GM12864 (cell line): ENCODE results near the gene TRIM7.
"Not testable (repeated sequence)": the region's sequence is repeated elsewhere in the genome, so short reads cannot be mapped to it uniquely, and the experiment has no call there.

Experiments
- DNase-seq: peaks from one replicate; pipeline ENCODE4 v3.0.0-alpha.2; 2011; ENCODE audit warnings: low read depth
- H3K4me3 ChIP-seq: 2 replicates; pipeline ENCODE4 v1.5.1; 2011; ENCODE audit warnings: mild to moderate bottlenecking, low read depth, low read length, control low read depth
- TF ChIP-seq, protein P1 (sequence below): IDR thresholded peaks from 2 replicates; pipeline ENCODE4 v1.5.1; 2011; ENCODE audit warnings: low read depth, mild to moderate bottlenecking, moderate library complexity, low read length, control low read depth, inconsistent platforms; ENCODE audit errors: missing control alignments

Gene TRIM7

DNA sequence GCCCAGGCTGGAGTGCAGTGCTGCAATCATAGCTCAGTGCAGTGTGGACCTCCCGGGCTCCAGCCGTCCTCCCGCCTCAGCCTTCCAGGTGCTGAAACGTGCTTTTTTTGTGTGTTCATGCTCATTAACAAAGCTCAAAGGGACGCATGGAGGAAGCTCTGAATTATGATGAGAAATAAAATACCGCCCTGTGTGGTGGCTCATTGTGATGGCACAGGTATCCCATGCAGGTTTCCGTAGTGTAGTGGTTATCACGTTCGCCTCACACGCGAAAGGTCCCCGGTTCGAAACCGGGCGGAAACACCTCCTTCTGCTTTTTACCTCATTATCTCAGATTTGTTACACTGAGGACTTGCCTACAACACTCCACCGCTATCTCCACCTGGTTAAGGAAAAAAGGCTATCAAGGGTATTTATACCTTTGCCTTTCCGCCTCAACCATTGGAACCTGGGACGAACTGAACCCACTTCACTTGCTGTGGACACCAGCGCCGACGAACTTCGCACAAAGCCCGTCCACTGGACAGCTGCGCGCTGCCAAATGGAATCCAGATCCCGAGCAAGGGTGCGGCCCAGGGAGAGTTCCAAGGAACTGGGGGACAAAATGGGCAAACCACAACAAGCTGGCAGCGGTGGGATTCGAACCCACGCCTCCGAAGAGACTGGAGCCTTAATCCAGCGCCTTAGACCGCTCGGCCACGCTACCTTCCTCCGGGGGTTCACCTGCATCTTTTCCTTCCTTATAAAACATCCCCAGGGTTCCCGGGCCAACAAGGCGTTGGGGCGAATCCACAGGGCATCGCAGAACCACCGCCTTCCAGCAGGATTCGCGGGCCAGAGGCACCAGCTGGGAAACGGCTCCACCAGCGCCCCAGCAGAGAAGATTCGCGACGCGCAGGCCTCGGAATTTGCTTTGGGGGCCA, 31.3 kb downstream of the TRIM7 start:
- H3K4me3 ChIP-seq, result peak overlapping the region; percentile 51
- no peak for DNase-seq

DNA sequence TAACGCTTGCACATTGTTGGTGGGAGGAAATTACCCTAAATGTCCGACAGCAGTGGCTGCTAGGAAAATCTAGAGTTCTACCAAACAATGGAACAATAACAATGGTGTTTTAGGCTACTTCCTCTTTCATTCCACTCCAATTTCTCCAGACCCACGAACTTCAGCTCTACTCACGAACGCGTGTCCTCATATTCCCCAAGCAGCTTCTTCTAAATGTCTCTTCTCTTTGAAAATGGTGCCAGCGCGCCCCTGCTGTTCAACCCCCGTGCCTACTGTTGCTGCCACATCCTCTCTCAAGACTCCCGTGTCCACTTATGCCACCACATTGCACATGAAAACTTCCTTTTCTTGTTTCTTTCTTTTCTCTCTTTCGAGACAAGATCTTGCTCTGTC, 32.0 kb downstream of the TRIM7 start:
- peak overlapping the region; percentile 51 for H3K4me3 ChIP-seq
- TF ChIP-seq, protein P1, sequence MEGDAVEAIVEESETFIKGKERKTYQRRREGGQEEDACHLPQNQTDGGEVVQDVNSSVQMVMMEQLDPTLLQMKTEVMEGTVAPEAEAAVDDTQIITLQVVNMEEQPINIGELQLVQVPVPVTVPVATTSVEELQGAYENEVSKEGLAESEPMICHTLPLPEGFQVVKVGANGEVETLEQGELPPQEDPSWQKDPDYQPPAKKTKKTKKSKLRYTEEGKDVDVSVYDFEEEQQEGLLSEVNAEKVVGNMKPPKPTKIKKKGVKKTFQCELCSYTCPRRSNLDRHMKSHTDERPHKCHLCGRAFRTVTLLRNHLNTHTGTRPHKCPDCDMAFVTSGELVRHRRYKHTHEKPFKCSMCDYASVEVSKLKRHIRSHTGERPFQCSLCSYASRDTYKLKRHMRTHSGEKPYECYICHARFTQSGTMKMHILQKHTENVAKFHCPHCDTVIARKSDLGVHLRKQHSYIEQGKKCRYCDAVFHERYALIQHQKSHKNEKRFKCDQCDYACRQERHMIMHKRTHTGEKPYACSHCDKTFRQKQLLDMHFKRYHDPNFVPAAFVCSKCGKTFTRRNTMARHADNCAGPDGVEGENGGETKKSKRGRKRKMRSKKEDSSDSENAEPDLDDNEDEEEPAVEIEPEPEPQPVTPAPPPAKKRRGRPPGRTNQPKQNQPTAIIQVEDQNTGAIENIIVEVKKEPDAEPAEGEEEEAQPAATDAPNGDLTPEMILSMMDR, result peak; percentile 54
- DNase-seq, result no peak

More for the DNA sequence above, 31.3 kb downstream of the TRIM7 start:
- TF ChIP-seq, protein P1, result no peak

DNA sequence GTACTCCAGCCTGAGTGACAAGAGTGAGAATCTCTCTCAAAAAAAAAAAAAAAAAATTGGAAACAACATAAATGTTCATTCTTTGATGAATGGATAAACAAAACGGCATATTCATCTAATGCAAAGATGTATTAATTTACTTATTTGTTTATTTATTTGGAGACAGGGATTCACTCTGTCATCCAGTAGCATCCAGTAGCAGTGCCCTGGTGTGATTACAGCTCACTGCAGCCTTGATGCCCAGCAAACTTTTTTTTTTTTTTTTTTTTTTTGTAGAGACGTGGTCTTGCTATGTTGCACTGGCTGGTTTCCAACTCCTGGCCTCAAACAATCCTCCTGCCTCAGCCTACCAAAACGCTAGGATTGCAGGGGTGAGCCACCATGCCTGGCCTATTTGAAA, 33.2 kb downstream of the TRIM7 start:
- DNase-seq, result no peak
- TF ChIP-seq, protein P1, result no peak
- H3K4me3 ChIP-seq, result no peak overlapping the region

DNA sequence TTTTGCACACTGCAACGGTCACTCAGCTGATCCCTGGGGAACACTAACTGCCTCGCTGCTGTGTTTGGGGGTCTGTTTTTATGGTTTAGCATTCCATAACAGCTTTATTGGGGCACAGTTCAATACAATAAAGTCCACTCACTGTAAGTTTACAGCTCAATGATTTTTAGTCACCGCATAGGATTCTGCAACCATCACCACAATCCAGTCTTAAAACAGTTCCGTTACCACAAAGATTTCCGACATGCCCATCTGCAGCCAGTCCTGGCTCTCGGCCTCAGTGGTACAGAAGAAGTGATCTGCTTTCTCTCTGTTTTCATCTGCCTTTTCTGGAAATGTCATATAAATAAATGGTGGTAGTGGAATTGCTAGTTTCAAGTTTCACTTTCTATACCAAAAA, 34.0 kb downstream of the TRIM7 start:
- DNase-seq, result no peak
- TF ChIP-seq, protein P1, result no peak
- H3K4me3 ChIP-seq, result no peak overlapping the region

DNA sequence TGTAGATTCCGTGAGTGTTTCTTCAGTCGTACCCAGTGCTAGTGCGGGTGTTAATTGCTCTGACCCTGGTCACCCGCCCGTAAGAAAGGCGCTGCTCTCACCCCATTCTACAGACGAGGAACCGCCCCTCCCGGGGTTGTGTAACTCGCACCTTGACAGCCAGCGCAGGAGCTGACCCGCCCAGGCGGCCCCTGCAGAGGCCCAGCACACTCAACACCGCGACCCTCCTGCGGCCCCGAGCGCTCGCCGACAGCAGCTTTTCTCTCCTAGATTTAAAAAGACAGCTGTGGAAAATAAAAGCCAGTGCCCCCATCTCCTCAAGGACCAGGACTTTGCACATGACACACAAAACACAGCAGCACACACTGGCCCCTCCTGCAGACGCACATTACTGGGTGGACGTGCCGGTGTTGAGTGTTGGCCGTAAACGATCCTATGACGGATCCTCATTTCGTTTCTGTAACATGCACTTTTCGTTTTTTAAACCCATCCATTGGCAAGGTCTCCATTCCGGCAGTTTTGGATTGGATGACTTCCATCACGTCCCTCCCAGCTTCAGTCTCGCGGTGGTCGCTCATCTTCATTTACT, 34.7 kb downstream of the TRIM7 start:
- TF ChIP-seq, protein P1, result no peak
- H3K4me3 ChIP-seq, result peak overlapping the region; percentile 1; the same call in 1 of the 2 replicates
- DNase-seq, result no peak

DNA sequence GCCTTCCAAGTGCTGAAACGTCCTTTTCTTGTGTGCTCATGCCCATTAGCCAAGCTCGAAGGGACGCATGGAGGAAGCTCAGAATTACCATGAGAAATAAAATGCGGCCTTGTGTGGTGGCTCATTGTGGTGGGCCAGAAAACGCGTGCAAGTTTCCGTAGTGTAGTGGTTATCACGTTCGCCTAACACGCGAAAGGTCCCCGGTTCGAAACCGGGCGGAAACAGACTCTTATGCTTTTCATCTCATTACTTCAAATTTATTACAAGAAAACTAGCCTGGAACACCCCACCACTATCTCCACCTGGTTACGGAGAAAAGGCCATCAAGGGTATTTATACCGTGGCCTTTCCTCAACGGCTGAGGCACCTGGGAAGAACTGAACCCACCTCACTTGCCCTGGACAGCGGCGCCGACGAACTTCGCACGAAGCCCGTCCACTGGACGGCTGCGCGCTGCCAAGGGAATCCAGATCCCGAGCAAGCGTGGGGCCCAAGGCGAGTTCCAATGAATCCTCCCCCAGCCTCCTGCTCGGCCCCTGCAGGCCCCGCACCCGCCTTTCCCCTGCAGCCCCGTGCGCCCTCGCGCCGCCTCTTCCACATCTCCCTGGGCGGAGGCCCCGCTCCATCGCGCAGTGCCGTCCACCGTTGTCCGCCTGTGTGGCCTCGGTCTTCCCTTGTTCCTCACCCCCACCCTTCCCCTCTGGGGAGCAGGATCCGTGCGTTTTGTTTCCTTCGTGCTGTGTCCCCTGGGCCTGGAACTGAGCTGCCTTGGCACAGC, 35.3 kb downstream of the TRIM7 start:
- H3K4me3 ChIP-seq, result peak overlapping the region; percentile 1; the same call in 1 of the 2 replicates
- DNase-seq, result not testable (repeated sequence)

DNA sequence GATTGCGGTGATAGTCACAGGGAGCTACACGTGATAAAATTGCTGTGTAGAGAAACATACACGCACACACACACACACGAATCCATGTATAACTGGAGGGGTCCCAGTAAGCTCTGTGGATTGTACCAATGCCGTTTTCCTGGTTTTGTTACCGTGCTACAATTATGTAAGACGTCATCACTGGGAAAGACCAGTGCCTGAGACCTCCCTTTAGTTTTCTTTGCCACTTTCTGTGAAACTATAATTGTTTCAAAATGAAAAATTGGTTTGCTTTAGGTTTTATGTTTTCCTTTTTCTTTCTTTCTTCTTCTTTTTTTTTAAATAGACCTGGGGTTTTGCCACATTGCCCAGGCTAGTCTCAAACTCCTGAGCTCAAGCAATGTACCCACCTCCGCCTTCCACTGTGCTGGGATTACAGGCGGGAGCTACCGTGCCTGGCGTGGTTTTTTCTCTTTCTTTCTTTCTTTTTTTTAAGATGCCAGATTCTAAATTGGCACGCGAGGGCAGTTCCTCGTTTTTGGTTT, 36.3 kb downstream of the TRIM7 start:
- H3K4me3 ChIP-seq, result peak overlapping the region; percentile 13; the same call in 1 of the 2 replicates
- TF ChIP-seq, protein P1, result no peak
- DNase-seq, result no peak
